Left cardiac atrium (tissue), 4 donors: ENCODE measurements around the gene CEP72. TPM values are rescaled to one million over a fixed set of nuclear protein-coding genes. Genes with fewer than 3 reads are reported as not detected.
A peak's percentile ranks its signal among the peaks of the same experiment; 100 is the strongest.
"Not testable (repeated sequence)": the region's sequence is repeated elsewhere in the genome, so short reads cannot be mapped to it uniquely, and the experiment has no call there.

Experiments
- ATAC-seq, 2 donors: fragments of 200-7000 bp; cut with Tn5 transposase; one replicate each; pipeline ENCODE4 v1.9.1; 2020; ENCODE audit warnings: mild to moderate bottlenecking in 2 of 2, moderate library complexity in 2 of 2
- DNase-seq: peaks from one replicate; pipeline ENCODE4 v3.0.0-alpha.2; 2020
- intact Hi-C, 2 donors: fragments of 100-400 bp; cut with DNase I; formaldehyde crosslinking; loops; one replicate each; pipeline versions ENCODE4 v1.14.1 to v1.15.1; 2022 to 2023
- total RNA-seq, 2 donors: library from RNA; stranded (reverse); fragmentation: NEBNext Ultra II Directional; extraction: Animal tissue kit (Norgen Biotek cat#: 25700); gene quantifications; one replicate each; pipeline ENCODE4 v1.2.1, GENCODE V29; 2021
- donor health status: DM: no; HTN: yes; CAD: no.
- donor health status: DM: no; HTN: yes; CAD: no; lungs with severe emphysema.
- donor health status: DM: yes; HTN: yes; CAD: no.
- donor health status: Dilated cardiomyopathy.

Gene CEP72
- total RNA-seq, 2 donors from 2014 or later, result 1.4 to 2.5 TPM

GRCh38 chr5:686172-686523 lies 74.0 kb downstream of the CEP72 start:
- intact Hi-C loops, ATAC-seq: not testable (repeated sequence)
- peak; percentile 17 for DNase-seq

GRCh38 chr5:686936-687335 lies 74.8 kb downstream of the CEP72 start:
- ATAC-seq, result not testable (repeated sequence)
- peak; percentile 13 for DNase-seq

GRCh38 chr5:688348-689010 lies 76.3 kb downstream of the CEP72 start:
- intact Hi-C loops, ATAC-seq: not testable (repeated sequence)
- peak; percentile 42 for DNase-seq

More at GRCh38 chr5:686936-687335, 74.8 kb downstream of the CEP72 start:
- intact Hi-C loops, result not testable (repeated sequence)

DNA sequence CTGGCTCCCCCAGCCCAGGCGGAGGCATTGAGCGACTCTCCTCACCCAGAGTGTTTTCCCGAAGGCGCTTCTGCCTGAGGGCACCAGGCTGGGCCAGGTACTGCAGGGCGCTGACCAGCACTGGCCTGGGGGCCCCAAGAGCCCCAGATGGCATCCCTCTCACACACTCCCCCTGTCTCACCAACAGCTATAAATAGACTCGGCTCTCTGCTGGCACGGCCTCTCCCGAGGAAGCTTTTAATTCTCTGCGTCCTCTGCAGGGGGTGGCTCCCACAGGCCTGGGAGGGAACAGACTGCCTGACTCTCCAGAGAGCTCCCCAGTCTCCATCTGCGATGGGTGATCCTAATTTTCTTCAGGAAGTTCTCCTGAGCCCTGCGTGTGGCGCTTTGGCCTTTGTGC lies 78.2 kb downstream of the CEP72 start:
- intact Hi-C loops, DNase-seq: not testable (repeated sequence)
- peak; percentile 41 to 53 for ATAC-seq

DNA sequence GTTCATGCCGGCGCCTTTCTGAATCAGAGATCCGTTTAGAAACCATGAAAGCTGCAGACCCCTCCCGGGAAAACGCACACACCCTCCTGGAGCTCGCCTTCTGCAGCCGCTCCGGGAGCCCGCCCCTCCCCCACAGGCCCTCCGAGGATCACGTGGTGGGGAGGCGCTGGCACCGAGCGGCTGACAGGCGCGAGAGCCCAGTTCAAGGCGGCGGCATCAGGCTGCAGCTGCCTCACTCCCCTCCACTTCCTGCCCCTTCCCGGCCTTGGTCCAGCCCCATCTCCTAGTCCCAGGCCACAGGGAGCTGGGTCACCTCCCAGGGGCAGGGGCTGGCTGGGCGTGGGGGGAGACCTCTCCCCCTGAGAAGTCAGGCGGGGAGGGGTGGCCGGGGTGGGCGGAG lies 78.9 kb downstream of the CEP72 start:
- DNase-seq, intact Hi-C loops: not testable (repeated sequence)
- ATAC-seq, result peak; percentile 28 to 38

- DNase-seq, result peak; percentile 12
- intact Hi-C loops, result loop anchor here in 1 of 2 donors (2.0 kb wide), 1 partner anchor 65 kb away; no protein-coding TSS in a partner anchor
- no peak for ATAC-seq
Measured at GRCh38 chr5:691817-692528, 79.8 kb downstream of the CEP72 start.

GRCh38 chr5:692529-693041 lies 80.4 kb downstream of the CEP72 start:
- ATAC-seq, result peak; percentile 1 to 2
- intact Hi-C loops, result loop anchor here in 1 of 2 donors (2.0 kb wide), 1 partner anchor 64 kb away; no protein-coding TSS in a partner anchor
- DNase-seq, result peak; percentile 34

DNA sequence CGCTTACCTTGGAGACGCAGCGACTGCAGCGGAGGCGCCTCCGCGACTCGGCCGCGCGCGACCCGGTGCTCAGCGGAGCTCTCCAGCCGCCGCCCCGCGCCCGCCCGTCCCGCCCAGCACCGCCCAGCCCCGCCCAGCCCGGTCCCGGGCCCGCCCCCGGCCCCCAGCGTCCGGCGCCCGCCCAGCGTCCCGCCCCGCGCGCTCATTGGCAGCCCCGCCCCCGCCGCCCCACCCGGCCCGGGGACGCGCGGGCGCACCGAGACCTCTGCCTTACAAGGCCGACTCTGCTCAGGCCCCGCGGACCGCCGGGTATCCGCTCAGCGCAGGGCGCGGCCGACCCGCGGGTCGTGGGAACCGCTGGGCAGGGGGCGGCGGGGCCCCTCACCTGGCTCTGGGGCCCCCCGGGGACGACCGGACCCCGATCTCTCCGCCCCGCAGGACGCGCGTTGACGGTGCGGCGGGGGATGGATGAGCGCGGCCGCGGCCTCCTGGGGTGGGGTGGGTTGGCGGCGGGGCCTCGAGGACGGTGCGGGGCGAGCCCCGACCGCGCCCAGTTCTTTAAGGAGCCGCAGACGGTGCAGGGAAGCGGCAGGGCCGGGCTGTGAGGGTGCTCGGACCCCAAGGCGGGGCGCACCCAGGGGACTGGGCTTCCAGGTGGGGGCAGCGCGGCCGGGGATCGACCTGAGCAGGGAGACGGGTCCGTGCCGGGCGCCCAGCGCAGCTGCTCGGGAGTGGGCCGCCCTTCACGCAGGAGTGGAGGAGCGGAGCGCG lies 81.3 kb downstream of the CEP72 start, which contains the start of gene TPPP:
Gene TPPP, minus strand, starts transcription at position 82 of the 771 bp plus-strand sequence. CDS start 15,292 bp downstream, outside the sequence.
- peak; percentile 99 for DNase-seq
- ATAC-seq, result peak; percentile 92 to 93
- intact Hi-C loops, result loop anchor here in 1 of 2 donors (2.0 kb wide), 1 partner anchor 63 kb away; no protein-coding TSS in a partner anchor

GRCh38 chr5:694042-694431 lies 81.9 kb downstream of the CEP72 start:
- ATAC-seq (peak in 1 of 2 donors; percentile 2), DNase-seq (peak; percentile 46)
- intact Hi-C loops, result not testable (repeated sequence)

DNA sequence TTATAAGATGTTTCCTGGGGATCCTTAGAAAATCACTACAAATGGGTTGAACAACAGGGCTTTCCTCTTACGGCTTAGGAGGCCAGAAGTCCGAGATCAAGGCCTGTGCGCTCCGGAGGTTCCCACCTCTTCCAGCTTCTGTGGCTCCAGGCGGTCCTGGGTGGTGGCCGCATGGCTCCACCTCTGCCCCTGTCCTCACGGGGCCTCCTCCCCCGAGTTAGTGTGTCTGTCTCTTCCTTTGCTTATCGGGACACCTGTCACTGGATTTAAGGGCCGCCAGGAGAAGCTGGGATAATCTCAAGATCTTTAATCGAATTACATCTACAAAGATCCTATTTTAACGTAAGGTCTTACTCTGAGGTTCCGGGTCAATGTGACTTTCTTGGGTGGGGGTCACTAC lies 83.3 kb downstream of the CEP72 start:
- intact Hi-C loops, result not testable (repeated sequence)

DNA sequence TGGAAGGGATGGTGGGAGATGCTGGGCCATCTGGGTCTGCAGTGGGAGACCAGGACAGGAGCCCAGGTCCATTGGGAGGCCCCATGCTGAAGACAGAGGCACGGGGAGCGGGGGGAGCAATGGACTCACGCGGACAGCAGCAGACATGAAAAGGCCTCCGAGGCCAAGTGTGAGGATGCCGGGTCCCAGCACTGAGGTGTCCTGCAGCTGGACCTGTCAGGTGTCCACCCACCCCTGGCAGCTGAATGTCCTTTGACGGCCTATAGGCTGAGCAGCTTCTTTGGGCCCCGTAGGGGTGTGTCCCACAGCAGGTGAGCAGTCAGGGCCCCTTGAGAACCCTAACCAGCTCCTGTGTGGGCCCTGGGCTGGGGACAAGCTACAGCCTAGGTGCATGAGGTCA lies 84.1 kb downstream of the CEP72 start:
- intact Hi-C loops, DNase-seq, ATAC-seq: not testable (repeated sequence)

More for the DNA sequence above, 83.3 kb downstream of the CEP72 start:
- not testable (repeated sequence) for ATAC-seq
- peak; percentile 6 for DNase-seq

DNA sequence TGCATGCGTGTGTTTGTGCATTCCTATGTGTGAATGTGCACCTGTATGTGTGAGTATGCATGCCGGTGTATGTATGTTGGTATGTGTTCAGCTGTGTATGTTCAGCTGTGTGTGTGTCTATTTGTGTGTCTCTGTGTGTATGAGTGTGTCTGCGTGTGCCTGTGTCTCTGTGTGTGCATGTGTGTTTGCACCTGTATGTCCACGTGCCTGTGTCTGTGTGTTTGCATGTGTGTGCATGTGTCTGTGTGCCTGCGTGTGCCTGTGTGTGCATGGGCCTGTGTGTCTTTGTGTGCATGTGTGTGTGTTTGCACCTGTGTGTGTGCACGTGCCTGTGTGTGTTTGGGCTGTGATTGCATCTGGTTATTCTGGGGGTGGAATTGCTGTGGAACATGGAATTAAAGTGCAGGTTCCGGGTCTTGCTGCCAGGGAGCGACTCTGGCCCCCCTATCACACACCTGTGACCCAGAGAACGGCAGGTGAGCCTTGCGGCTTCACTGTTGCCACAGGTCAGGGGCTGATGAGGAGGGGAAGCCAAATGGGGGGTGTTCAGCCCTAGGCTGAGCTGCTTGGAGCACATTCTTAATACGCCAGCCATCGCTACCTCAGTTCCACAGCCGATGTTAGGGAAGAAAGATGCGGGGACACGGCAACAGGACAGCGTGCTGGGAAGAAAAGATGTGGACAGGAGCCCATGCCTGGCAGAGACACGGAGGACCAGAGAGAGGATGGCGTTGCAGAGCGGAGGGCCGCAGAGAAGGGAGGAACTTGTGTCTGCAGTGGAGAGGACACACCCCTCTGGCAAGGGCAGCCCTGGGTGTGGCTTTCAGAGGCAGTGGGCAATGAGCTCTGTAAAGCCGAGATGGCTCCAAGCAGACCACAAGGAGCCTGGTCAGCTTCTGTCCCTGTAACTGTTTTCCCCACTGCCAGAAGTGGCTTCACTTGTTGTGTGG lies 84.9 kb downstream of the CEP72 start:
- intact Hi-C loops, DNase-seq, ATAC-seq: not testable (repeated sequence)

Other genes starting within 250 kb of the CEP72 start
- gene EXOC3, start 169.2 kb upstream of the CEP72 start, total RNA-seq, result 10 to 100 TPM; 41.4 to 42.3 TPM
- under 1 TPM; 0.77 to 0.99 TPM for gene SLC9A3, start 87.9 kb upstream of the CEP72 start, total RNA-seq
- gene TPPP, start 81.0 kb downstream of the CEP72 start, total RNA-seq, result 10 to 100 TPM; 15.5 to 25.0 TPM
- 10 to 100 TPM; 15.4 to 32.5 TPM for gene ZDHHC11B, start 172.4 kb downstream of the CEP72 start, total RNA-seq
- gene ZDHHC11, start 238.6 kb downstream of the CEP72 start, total RNA-seq, result 10 to 100 TPM; 31.1 to 36.7 TPM